ENCODE measurements around the gene ITIH1.
"Not testable (repeated sequence)": the region's sequence is repeated elsewhere in the genome, so short reads cannot be mapped to it uniquely, and the experiment has no call there.

The ITIH1 gene

GRCh38 chr3:52774066-52774713, 3.2 kb upstream of the ITIH1 start:
- DNase-seq (ENCODE audit: low read depth, low spot score), result no peak

GRCh38 chr3:52774901-52775864, 2.2 kb upstream of the ITIH1 start:
- no peak for DNase-seq (ENCODE audit: low read depth, low spot score)

- no peak for DNase-seq (ENCODE audit: low read depth, low spot score)
Observed at GRCh38 chr3:52775877-52776276, 1.5 kb upstream of the ITIH1 start.

- not testable (repeated sequence) for DNase-seq (ENCODE audit: low read depth, low spot score)
Observed at GRCh38 chr3:52776486-52776885, 913 bp upstream of the ITIH1 start.

- no peak for DNase-seq (ENCODE audit: low read depth, low spot score)
Observed at GRCh38 chr3:52777959-52778805, 783 bp downstream of the ITIH1 start.

- no peak for DNase-seq (ENCODE audit: low read depth, low spot score)
Observed at GRCh38 chr3:52779011-52779836, 1.8 kb downstream of the ITIH1 start.

GRCh38 chr3:52779837-52780585, 2.6 kb downstream of the ITIH1 start:
- DNase-seq (ENCODE audit: low read depth, low spot score), result no peak

GRCh38 chr3:52781741-52782140, 4.3 kb downstream of the ITIH1 start:
- no peak for DNase-seq (ENCODE audit: low read depth, low spot score)

- DNase-seq (ENCODE audit: low read depth, low spot score), result no peak
Observed at GRCh38 chr3:52782412-52783210, 5.2 kb downstream of the ITIH1 start.

- DNase-seq (ENCODE audit: low read depth, low spot score), result no peak
Observed at GRCh38 chr3:52783211-52783555, 5.8 kb downstream of the ITIH1 start.

GRCh38 chr3:52784021-52784621, 6.7 kb downstream of the ITIH1 start:
- DNase-seq (ENCODE audit: low read depth, low spot score), result no peak

- no peak for DNase-seq (ENCODE audit: low read depth, low spot score)
Observed at GRCh38 chr3:52784931-52785590, 7.7 kb downstream of the ITIH1 start.

GRCh38 chr3:52786330-52787215, 9.2 kb downstream of the ITIH1 start:
- DNase-seq (ENCODE audit: low read depth, low spot score), result no peak

GRCh38 chr3:52787246-52787645, 9.8 kb downstream of the ITIH1 start:
- DNase-seq (ENCODE audit: low read depth, low spot score), result no peak

GRCh38 chr3:52787672-52788625, 10.6 kb downstream of the ITIH1 start:
- no peak for DNase-seq (ENCODE audit: low read depth, low spot score)
